NT2/D1 (cell line): ENCODE results near the gene SOS2.

Experiments used
- YY1 ChIP-seq: IDR thresholded peaks from 2 replicates; pipeline ENCODE4 v1.6.1; 2011; ENCODE audit not compliant: insufficient read length, insufficient read depth
- ZNF274 ChIP-seq: IDR thresholded peaks from 2 replicates; pipeline ENCODE4 v1.6.1; 2011; ENCODE audit warnings: mild to moderate bottlenecking, low read depth, low read length

GRCh38 chr14:50127802-50128201 lies 103.6 kb downstream of the SOS2 start:
- TF ChIP-seq ZNF274 (no peak), YY1 (no peak)
